CD14-positive monocyte (primary cell): Measurements from ENCODE around the gene DGCR8. TPM values are rescaled to one million over a fixed set of nuclear protein-coding genes. Genes with fewer than 3 reads are reported as not detected.

Experiments used
- DNase-seq, 3 donors: peaks; one replicate each; pipeline ENCODE4 v3.0.0-alpha.2; 2011 to 2022
- H2AFZ ChIP-seq: 2 replicates; pipeline ENCODE4 v1.6.0; 2012; ENCODE audit warnings: mild to moderate bottlenecking, low read depth, low read length, inconsistent platforms; ENCODE audit not compliant: insufficient read depth, poor library complexity, severe bottlenecking
- H3K27ac ChIP-seq, 2 donors: 1 replicate in 1 of 2; 2 replicates in 1 of 2; pipeline ENCODE4 v1.5.1; 2012 to 2013; ENCODE audit warnings: low read length in 2 of 2, control low read depth in 1 of 2, inconsistent platforms in 1 of 2, low read depth in 1 of 2, mild to moderate bottlenecking in 1 of 2
- H3K27me3 ChIP-seq, 2 donors: one replicate each; pipeline versions ENCODE4 v1.6.0 to v1.6.1; 2011 to 2013; ENCODE audit warnings: low read length in 2 of 2; ENCODE audit not compliant: control insufficient read depth in 2 of 2, insufficient read depth in 2 of 2
- H3K36me3 ChIP-seq, 2 donors: replicated peaks in 1 of 2; 1 replicate in 1 of 2; 2 replicates in 1 of 2; pipeline versions ENCODE4 v1.5.1 to v1.6.1; 2012 to 2013; ENCODE audit warnings: low read length in 2 of 2, control low read depth in 1 of 2, inconsistent platforms in 1 of 2, mild to moderate bottlenecking in 1 of 2; ENCODE audit not compliant: insufficient read depth in 2 of 2, control insufficient read depth in 1 of 2
- H3K4me1 ChIP-seq, 2 donors: 1 replicate in 1 of 2; 2 replicates in 1 of 2; pipeline versions ENCODE4 v1.5.1 to v1.6.1; 2012 to 2013; ENCODE audit warnings: low read length in 2 of 2, control low read depth in 1 of 2, inconsistent platforms in 1 of 2, mild to moderate bottlenecking in 1 of 2, moderate library complexity in 1 of 2; ENCODE audit not compliant: insufficient read depth in 2 of 2, control insufficient read depth in 1 of 2
- H3K4me2 ChIP-seq: replicated peaks from 2 replicates; pipeline ENCODE3; 2012; ENCODE audit warnings: low read length, moderate library complexity, mild to moderate bottlenecking; ENCODE audit not compliant: poor library complexity, severe bottlenecking; ENCODE audit errors: extremely low read depth
- H3K4me3 ChIP-seq, 3 experiments: fragments of 200-600 bp in 1 of 3; sonication (generic) in 1 of 3; replicated peaks in 1 of 3; 1 replicate in 2 of 3; 2 replicates in 1 of 3; pipeline ENCODE4 v1.5.1; 2011 to 2013; ENCODE audit warnings: low read length in 3 of 3, mild to moderate bottlenecking in 3 of 3, control low read depth in 2 of 3, low read depth in 2 of 3, inconsistent platforms in 1 of 3, moderate library complexity in 1 of 3
- H3K79me2 ChIP-seq: 2 replicates; pipeline ENCODE4 v1.6.0; 2012; ENCODE audit warnings: mild to moderate bottlenecking, control low read depth, inconsistent platforms, low read length, moderate library complexity; ENCODE audit not compliant: insufficient read depth
- H3K9ac ChIP-seq: 2 replicates; pipeline ENCODE4 v1.6.0; 2017; ENCODE audit warnings: low read length, mild to moderate bottlenecking; ENCODE audit not compliant: insufficient read depth, poor library complexity, severe bottlenecking
- H3K9me3 ChIP-seq, 2 donors: replicated peaks in 1 of 2; 1 replicate in 1 of 2; 2 replicates in 1 of 2; pipeline versions ENCODE4 v1.5.1 to v1.6.1; 2012 to 2013; ENCODE audit warnings: low read length in 2 of 2, control low read depth in 1 of 2; ENCODE audit not compliant: control insufficient read depth in 1 of 2, insufficient read depth in 1 of 2
- H4K20me1 ChIP-seq: 2 replicates; pipeline ENCODE4 v1.6.0; 2012; ENCODE audit warnings: mild to moderate bottlenecking, low read length, control low read depth, moderate library complexity; ENCODE audit not compliant: insufficient read depth
- H3K27ac Mint-ChIP-seq, 7 donors: one replicate each; pipeline ENCODE4 v1.8.0; 2020; ENCODE audit warnings: mild to moderate bottlenecking in 7 of 7, mixed read lengths in 7 of 7, moderate library complexity in 6 of 7, inconsistent platforms in 2 of 7
- H3K27me3 Mint-ChIP-seq, 3 donors: one replicate each; pipeline ENCODE4 v1.8.0; 2021 to 2022; ENCODE audit warnings: low read depth in 3 of 3, mild to moderate bottlenecking in 3 of 3, mixed read lengths in 3 of 3, moderate library complexity in 3 of 3, inconsistent platforms in 1 of 3
- H3K36me3 Mint-ChIP-seq, 2 donors: one replicate each; pipeline ENCODE4 v1.8.0; 2020; ENCODE audit warnings: mixed read lengths in 2 of 2, inconsistent platforms in 1 of 2, mild to moderate bottlenecking in 1 of 2
- H3K4me1 Mint-ChIP-seq: one replicate; pipeline ENCODE4 v1.8.0; 2020; ENCODE audit warnings: mild to moderate bottlenecking, mixed read lengths
- H3K4me3 Mint-ChIP-seq, 2 donors: one replicate each; pipeline ENCODE4 v1.8.0; 2020; ENCODE audit warnings: mild to moderate bottlenecking in 2 of 2, mixed read lengths in 2 of 2, moderate library complexity in 1 of 2
- H3K9me3 Mint-ChIP-seq, 7 donors: one replicate each; pipeline ENCODE4 v1.8.0; 2020 to 2022; ENCODE audit warnings: mixed read lengths in 7 of 7, mild to moderate bottlenecking in 6 of 7, moderate library complexity in 6 of 7, inconsistent platforms in 2 of 7
- WGBS: methylation state at CpG from one replicate; pipeline ENCODE4 v1.1.5; 2013; ENCODE audit warnings: missing lambda C conversion rate; ENCODE audit not compliant: insufficient coverage; 5-methylcytosine and 5-hydroxymethylcytosine counted together
- intact Hi-C, 2 donors: fragments of 100-400 bp; cut with micrococcal nuclease; formaldehyde crosslinking; loops; one replicate each; pipeline versions ENCODE4 v1.15.0 to v1.15.1; 2023
- polyA plus RNA-seq, 3 donors: library from polyadenylated mRNA; depleted of rRNA in 1 of 3; unstranded in 2 of 3; stranded (reverse) in 1 of 3; fragments of 300-500 nt in 2 of 3; fragments of >200 nt in 1 of 3; fragmentation: Illumina TruSeq in 2 of 3; gene quantifications; 1 replicate in 2 of 3; 2 replicates in 1 of 3; pipeline ENCODE4 v1.2.3, GENCODE V29; 2012 to 2021
- TF ChIP-seq, protein P1 (sequence below): fragments of 200-600 bp; IDR thresholded peaks from one replicate; pipeline ENCODE4 v1.8.0; 2022; ENCODE audit warnings: antibody characterized with exemption, mild to moderate bottlenecking

Gene DGCR8
- polyA plus RNA-seq, 3 donors: 1.2 to 18.7 (median 1.4) TPM

DNA sequence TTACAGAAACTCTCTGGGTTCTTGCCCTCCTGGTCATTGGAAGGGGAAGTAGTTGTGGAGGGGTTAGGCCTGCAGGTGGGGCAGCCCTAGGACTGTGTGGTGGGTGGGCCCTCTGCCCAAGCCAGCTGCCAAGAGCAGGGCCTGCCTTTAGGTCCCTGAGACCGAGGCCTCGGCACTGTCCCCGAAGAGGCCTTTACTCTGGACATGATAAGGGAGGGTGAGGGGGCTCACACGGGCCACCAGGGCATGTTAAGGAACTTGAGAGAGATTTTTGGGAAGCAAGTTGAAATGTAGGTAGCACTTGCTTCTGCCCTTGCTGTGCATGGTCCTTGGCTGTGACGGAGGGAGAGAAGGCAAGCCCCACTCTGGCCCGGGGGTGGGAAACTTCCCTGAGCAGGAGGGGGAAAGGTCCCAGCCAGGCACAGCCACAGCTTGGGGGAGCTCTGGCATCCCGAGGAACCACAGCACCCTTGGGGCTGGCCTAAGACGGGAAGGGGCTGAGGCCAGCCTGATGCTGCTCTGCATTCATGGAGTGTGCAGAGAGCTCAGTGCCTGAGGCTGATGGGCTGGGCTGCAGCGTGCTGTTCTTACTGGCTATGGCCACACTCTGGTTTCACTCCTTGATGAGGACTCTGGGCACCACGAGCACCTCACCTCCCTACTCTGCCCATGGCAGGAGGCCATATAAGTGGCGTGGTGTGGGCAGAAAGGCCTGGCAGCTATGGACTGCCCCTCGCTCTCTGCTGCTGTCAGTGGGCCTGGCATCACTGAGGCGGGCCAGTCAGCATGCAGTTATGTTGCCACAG lies 28.1 kb downstream of the DGCR8 start:
- Histone ChIP-seq H2AFZ (no peak overlapping the region), H3K4me2 (no peak overlapping the region), H3K27me3 (no peaks in the 10 kb centered on the region), H3K4me3 (no peak overlapping the region), H4K20me1 (peaks cover 17% of the 10 kb centered on the region), H3K9ac (no peak overlapping the region), H3K36me3 (peaks cover 80 to 96% of the 10 kb centered on the region in 2 donors), H3K4me1 (no peaks in the 10 kb centered on the region), H3K9me3 (no peaks in the 10 kb centered on the region), H3K27ac (peak overlapping the region in 1 of 2 donors; percentile 41), H3K79me2 (peaks cover 5% of the 10 kb centered on the region)
- H3K27ac Mint-ChIP-seq: peak overlapping the region in 5 of 7 donors; percentile 9 to 65 (median 35)
- H3K27me3 Mint-ChIP-seq: peaks cover 0 to 2% (median 0%) of the 10 kb centered on the region in 3 donors
- TF ChIP-seq, protein P1, sequence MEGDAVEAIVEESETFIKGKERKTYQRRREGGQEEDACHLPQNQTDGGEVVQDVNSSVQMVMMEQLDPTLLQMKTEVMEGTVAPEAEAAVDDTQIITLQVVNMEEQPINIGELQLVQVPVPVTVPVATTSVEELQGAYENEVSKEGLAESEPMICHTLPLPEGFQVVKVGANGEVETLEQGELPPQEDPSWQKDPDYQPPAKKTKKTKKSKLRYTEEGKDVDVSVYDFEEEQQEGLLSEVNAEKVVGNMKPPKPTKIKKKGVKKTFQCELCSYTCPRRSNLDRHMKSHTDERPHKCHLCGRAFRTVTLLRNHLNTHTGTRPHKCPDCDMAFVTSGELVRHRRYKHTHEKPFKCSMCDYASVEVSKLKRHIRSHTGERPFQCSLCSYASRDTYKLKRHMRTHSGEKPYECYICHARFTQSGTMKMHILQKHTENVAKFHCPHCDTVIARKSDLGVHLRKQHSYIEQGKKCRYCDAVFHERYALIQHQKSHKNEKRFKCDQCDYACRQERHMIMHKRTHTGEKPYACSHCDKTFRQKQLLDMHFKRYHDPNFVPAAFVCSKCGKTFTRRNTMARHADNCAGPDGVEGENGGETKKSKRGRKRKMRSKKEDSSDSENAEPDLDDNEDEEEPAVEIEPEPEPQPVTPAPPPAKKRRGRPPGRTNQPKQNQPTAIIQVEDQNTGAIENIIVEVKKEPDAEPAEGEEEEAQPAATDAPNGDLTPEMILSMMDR: no peak
- H3K9me3 Mint-ChIP-seq: no peaks in the 10 kb centered on the region
- intact Hi-C loops: no loop called here
- no peak overlapping the region for H3K4me3 Mint-ChIP-seq
- WGBS: 94% methylated on average over 12 of the region's 13 CpGs
- no peaks in the 10 kb centered on the region for H3K4me1 Mint-ChIP-seq
- peaks cover 53 to 87% of the 10 kb centered on the region in 2 donors for H3K36me3 Mint-ChIP-seq
- no peak for DNase-seq

DNA sequence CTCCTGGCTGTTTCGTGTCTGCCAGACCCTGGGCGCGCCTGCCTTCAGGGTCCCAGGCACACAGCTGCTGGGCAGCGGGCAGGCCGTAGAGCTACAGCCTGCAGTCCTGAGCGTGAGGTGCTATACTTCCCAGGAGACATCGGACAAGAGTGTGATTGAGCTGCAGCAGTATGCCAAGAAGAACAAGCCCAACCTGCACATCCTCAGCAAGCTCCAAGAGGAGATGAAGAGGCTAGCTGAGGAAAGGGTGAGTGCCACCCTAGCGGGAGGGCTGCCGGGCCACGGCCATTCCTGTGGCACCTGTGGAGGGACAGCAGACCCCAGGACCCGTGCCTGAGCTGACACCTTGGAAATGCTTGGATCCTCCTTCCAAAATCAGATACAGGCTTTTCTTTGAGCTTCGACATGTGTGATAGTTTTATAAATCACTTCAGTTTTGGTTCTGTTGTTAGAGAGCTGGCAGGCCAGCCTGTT lies 28.8 kb downstream of the DGCR8 start:
- Histone ChIP-seq H3K27me3 (no peaks in the 10 kb centered on the region), H3K36me3 (peaks cover 83 to 96% of the 10 kb centered on the region in 2 donors), H3K4me2 (no peak overlapping the region), H3K79me2 (peaks cover 3% of the 10 kb centered on the region), H3K27ac (no peak overlapping the region), H3K9me3 (no peaks in the 10 kb centered on the region), H4K20me1 (peaks cover 21% of the 10 kb centered on the region), H3K4me3 (no peak overlapping the region), H3K9ac (no peak overlapping the region), H2AFZ (no peak overlapping the region), H3K4me1 (no peaks in the 10 kb centered on the region)
- TF ChIP-seq, protein P1: no peak
- no peaks in the 10 kb centered on the region for H3K4me1 Mint-ChIP-seq
- H3K27me3 Mint-ChIP-seq: peaks cover 0 to 2% (median under 1%) of the 10 kb centered on the region in 3 donors
- H3K4me3 Mint-ChIP-seq: no peak overlapping the region
- H3K36me3 Mint-ChIP-seq: peaks cover 50 to 88% of the 10 kb centered on the region in 2 donors
- no peak for DNase-seq
- 90% methylated on average over 6 of the region's 12 CpGs for WGBS
- H3K9me3 Mint-ChIP-seq: no peaks in the 10 kb centered on the region
- intact Hi-C loops: no loop called here
- H3K27ac Mint-ChIP-seq: peak overlapping the region in 1 of 7 donors; percentile 65
